MG63 (cell line): ENCODE results near the gene SLC12A8. TPM values are rescaled to one million over a fixed set of nuclear protein-coding genes. Genes with fewer than 3 reads are reported as not detected.
A peak's percentile ranks its signal among the peaks of the same experiment; 100 is the strongest.

Experiments
- DNase-seq: peaks from one replicate; pipeline ENCODE4 v3.0.0-alpha.2; 2020
- H3K27me3 ChIP-seq: fragments of 250-450 bp; sonication (Bioruptor Pico); 2 replicates; pipeline ENCODE4 v1.5.1; 2020; ENCODE audit warnings: mild to moderate bottlenecking, moderate library complexity
- H3K36me3 ChIP-seq: fragments of 250-450 bp; sonication (Bioruptor Pico); 2 replicates; pipeline ENCODE4 v1.5.1; 2020; ENCODE audit warnings: mild to moderate bottlenecking, moderate library complexity
- H3K4me3 ChIP-seq: fragments of 250-450 bp; sonication (Bioruptor Pico); 2 replicates; pipeline ENCODE4 v1.5.1; 2020; ENCODE audit warnings: mild to moderate bottlenecking, moderate library complexity
- H3K9me3 ChIP-seq: fragments of 250-450 bp; sonication (Bioruptor Pico); 2 replicates; pipeline ENCODE4 v1.5.1; 2020; ENCODE audit warnings: mild to moderate bottlenecking, moderate library complexity
- total RNA-seq: library from RNA; depleted of rRNA; stranded (reverse); fragments of >200 nt; shearing (Covaris generic); gene quantifications from 2 replicates; pipeline ENCODE4 v1.2.3, GENCODE V29; 2014; ENCODE audit warnings: low replicate concordance

Gene SLC12A8
- total RNA-seq, 1 experiment from 2014 or later, result 52.7 TPM

DNA sequence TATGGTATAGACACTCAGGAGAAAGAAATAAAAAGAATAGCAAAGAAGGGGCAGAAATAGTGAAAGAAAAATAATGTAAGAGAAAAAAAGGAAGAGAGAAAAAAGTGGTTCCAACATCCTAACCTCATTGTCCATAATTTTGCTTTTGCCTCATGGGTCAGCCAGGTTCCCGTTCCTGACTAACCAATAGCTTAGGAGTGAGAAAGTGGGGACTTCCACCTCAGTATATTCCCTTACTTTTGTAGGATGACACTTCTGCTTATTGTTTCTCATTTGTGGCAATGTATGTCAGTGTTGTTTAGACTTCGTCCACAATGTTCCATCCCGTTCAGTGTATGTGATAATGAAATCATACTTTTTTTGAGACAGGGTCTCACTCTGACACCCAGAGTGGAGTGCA, 9.3 kb upstream of the SLC12A8 start:
- H3K27me3 ChIP-seq, result no peaks in the 10 kb centered on the region
- H3K4me3 ChIP-seq, result no peak overlapping the region
- H3K36me3 ChIP-seq, result peaks cover 7% of the 10 kb centered on the region; the same call in 1 of the 2 replicates
- H3K9me3 ChIP-seq, result no peaks in the 10 kb centered on the region; the same call in 1 of the 2 replicates
- DNase-seq, result no peak

DNA sequence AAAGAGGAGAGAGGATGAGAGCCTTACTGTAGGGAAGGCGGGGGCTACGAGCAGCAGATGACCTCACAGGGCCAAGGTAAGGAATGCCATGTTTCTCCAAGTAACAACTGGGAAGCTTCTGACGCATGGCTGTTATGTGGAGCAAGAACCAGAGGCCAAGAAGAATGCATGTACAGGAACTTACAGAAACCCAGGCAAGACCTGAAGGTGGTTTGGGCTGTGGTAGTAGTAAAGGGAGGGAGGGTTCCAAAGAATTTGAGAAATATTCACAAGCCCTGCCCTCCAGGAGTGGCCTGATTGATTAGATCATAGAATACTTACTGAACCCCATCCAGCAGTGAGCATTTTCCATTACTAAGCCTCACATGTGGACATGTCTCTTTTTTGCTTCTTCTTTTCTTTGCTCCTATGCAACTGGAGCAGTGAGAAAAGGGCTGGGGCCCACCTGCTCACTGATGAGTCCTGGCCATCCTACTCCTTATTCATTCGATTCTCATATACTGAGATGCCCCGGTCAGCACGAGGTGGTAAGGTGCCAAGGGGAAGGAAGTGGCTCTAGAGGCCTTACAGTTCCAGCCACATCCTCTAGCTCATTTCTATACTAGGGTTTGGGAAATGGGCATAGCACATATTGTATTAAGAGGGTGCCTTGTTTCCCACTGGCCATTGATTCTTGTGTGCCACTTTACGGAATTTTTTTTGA, 8.3 kb upstream of the SLC12A8 start:
- H3K36me3 ChIP-seq, result peaks cover 7% of the 10 kb centered on the region; the same call in 1 of the 2 replicates
- no peaks in the 10 kb centered on the region for H3K27me3 ChIP-seq
- DNase-seq, result no peak
- H3K4me3 ChIP-seq, result no peak overlapping the region
- H3K9me3 ChIP-seq, result no peaks in the 10 kb centered on the region; the same call in 1 of the 2 replicates

DNA sequence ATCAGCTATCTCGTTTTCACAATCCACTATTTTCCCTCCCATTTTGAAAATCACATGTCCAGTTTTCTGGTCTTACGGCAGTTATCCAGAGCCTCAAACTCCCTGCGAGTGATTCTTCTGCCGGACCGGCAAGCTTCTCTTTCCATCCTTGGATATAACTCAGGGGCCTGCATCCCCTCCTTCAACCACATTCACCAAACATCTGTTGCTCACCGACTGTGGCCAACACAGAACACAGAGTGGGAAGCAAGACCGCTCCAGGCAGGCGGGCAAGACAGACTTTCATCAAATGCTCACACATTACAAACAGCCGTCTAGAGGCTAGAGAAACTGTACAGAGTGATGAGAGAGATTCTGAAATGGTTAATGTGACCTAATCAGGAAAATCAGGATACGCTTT, 7.6 kb upstream of the SLC12A8 start:
- Histone ChIP-seq H3K36me3 (peaks cover 6% of the 10 kb centered on the region; the same call in 1 of the 2 replicates), H3K4me3 (no peak overlapping the region), H3K27me3 (no peaks in the 10 kb centered on the region), H3K9me3 (no peaks in the 10 kb centered on the region; the same call in 1 of the 2 replicates)
- no peak for DNase-seq

DNA sequence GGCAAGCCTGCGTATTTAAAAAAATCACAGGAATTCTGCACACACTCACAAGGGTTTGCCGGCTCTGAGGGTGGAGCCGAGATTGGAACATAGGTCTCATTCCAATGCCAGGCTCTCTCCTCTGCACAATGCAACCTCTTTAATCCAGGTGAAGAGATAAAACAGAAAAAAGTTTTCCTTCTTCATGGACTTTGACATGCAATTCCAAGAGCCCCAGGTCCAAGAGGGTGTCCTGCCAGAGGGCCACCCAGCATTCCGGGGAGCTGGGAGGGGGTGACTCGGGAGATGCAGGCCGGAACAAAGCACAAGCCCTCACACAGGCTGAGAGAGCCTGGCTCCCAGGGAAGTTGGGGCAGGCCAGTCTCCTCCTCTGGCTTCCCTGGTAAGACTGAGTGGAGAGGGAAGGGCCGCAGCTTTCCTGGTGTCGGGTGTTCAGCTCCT, 6.7 kb upstream of the SLC12A8 start:
- DNase-seq, result no peak
- Histone ChIP-seq H3K4me3 (no peak overlapping the region), H3K27me3 (no peaks in the 10 kb centered on the region), H3K36me3 (peaks cover under 1% of the 10 kb centered on the region; the same call in 1 of the 2 replicates), H3K9me3 (no peaks in the 10 kb centered on the region; the same call in 1 of the 2 replicates)

DNA sequence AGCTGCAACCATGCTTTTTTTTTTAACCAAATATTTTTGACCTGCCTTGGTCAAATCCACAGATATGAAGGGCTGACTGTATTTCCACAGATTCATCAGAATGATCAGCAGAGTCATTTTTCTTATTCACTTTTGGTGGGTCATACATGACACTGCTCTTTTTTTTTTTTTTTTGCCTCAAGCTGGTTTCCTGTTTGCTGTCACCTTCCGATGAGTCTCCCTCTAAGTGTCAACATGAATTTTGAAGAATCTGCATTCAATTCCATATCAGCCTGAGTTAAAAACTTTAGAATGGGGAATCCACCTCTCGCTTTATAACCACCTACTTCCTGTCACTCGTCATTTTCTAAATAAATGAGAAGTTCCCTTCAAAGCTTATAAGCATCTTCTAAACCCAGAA, 2.2 kb upstream of the SLC12A8 start:
- H3K27me3 ChIP-seq, result no peaks in the 10 kb centered on the region
- no peaks in the 10 kb centered on the region for H3K36me3 ChIP-seq
- no peak overlapping the region for H3K4me3 ChIP-seq
- DNase-seq, result no peak
- H3K9me3 ChIP-seq, result no peaks in the 10 kb centered on the region

DNA sequence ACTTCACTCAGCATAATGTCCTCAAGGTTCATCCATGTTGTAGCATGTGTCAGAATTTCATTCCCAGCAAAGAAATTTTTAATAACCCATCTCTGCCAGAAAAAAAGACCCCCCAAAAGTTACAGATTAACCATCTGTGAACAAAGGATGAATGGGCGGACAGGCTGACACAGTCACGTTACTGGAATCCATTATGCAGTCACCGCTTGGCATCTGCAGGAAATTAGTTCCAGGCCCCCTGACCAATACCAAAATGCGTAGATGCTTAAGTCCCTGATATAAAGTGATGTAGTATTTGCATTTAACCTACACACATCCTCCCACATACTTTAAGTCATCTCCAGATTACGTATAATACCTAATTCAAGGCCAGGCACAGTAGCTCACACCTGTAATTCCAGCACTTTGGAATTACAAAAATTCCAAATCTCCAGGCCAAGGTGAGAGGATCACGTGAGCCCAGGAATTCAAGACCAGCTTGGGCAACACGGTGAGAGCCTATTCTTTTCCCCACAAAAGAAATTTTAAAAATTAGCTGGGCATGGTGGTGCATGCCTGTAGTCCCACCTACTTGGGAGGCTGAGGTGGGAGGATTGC, 1.5 kb upstream of the SLC12A8 start:
- no peaks in the 10 kb centered on the region for H3K36me3 ChIP-seq
- no peak overlapping the region for H3K4me3 ChIP-seq
- H3K9me3 ChIP-seq, result no peaks in the 10 kb centered on the region
- no peaks in the 10 kb centered on the region for H3K27me3 ChIP-seq
- DNase-seq, result no peak

DNA sequence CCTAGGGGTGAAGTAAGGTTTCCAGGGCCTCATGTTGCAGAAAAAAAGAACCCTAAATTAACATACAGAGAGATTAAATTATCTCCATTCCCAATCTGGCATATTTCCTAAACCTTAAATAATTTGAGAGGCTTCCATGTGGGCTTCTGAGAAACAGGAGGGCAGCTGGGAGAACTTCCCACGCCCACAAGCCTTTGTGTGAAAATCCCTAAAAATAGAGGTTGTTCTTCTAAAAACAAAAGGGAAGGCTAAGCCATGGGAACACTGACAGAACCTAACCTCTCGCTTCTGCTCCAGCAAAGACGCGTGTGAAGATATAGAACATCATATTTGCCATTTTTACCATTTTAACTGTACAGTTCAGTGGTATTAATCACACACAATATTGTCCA, 812 bp upstream of the SLC12A8 start:
- no peaks in the 10 kb centered on the region for H3K9me3 ChIP-seq
- no peaks in the 10 kb centered on the region for H3K36me3 ChIP-seq
- DNase-seq, result no peak

DNA sequence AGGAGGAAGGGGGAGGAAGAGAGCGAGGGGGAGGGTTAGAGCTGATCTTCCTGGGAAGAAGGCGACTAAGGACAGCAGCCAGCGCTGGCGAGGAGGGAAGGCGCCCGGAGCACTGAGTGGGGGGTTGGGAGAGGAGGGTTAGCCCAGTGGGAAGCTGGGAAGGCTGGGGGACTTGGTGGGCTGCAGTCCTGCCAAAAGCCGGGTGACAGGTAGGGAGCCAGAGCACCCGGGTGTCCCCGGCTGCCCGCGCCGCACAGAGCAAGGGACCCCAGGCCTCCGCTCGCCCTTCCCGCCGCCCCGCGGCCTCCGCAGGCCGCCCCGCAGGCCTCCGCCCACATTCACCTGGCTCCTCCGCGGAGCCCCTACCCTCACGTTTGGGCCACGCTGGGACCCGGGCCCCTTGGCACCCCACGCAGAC, 448 bp downstream of the SLC12A8 start:
- no peak for DNase-seq
- Histone ChIP-seq H3K27me3 (no peaks in the 10 kb centered on the region), H3K4me3 (no peak overlapping the region), H3K9me3 (no peaks in the 10 kb centered on the region), H3K36me3 (no peaks in the 10 kb centered on the region)

More for the DNA sequence above, 812 bp upstream of the SLC12A8 start:
- Histone ChIP-seq H3K4me3 (no peak overlapping the region), H3K27me3 (no peaks in the 10 kb centered on the region)

DNA sequence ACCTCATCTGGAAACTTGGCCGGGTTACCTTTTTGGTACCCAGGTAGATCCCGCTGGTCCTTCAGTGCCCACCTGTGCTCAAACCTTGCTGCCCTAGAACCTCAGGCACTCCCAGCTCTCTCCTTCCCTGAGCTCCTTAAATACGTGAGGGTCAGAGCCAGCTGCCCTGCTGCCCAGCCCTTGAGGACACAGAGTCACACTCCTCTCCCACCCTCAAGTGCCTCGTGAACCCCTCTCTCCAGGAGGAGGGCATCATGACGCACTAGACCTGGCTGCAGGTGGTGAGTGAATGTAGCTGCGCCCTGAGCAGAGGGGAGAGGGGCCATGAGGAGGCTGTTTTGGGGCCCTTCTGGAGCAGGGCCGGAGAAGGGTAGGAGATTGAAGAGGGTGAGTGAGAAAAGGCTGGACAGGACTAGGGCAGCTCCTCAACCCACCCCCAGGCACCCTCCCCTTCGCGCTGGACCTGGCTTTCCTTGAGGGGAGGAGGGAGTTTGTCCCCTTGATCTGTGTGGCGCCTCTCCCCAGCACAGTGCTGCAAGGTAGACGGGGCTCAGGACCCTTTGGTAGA, 941 bp downstream of the SLC12A8 start:
- DNase-seq, result no peak
- H3K27me3 ChIP-seq, result no peaks in the 10 kb centered on the region
- no peaks in the 10 kb centered on the region for H3K36me3 ChIP-seq
- H3K9me3 ChIP-seq, result no peaks in the 10 kb centered on the region
- H3K4me3 ChIP-seq, result no peak overlapping the region

DNA sequence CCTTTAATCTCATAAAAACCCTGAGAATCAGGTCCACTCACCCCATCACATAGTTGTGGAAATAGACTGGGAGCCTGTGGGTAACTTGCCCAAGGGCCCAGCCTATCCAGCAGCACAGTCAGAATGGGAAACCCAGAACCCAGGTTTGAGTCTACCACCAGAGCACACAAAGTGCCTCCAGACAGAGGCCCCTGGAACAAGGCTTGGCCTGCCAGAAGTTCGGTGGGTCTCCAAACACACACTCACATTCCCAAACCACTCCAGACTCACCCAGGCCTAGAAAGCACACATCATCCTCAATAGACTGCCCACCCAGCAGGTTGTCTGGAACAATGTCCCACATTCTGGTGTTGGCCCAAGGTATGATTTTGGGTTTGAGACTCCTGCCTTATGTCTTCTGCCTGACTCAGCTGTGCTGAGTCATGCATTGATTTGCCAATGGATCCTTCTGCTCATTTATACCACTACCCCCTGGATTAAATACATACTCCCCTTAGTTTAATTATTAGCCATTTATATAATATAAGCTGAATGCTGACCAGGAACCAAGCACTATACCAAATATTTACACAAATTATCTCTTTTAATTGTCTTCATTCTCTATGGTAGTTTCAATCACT, 4.5 kb downstream of the SLC12A8 start:
- Histone ChIP-seq H3K9me3 (no peaks in the 10 kb centered on the region), H3K27me3 (no peaks in the 10 kb centered on the region), H3K4me3 (no peak overlapping the region), H3K36me3 (no peaks in the 10 kb centered on the region)
- DNase-seq, result peak; percentile 37

DNA sequence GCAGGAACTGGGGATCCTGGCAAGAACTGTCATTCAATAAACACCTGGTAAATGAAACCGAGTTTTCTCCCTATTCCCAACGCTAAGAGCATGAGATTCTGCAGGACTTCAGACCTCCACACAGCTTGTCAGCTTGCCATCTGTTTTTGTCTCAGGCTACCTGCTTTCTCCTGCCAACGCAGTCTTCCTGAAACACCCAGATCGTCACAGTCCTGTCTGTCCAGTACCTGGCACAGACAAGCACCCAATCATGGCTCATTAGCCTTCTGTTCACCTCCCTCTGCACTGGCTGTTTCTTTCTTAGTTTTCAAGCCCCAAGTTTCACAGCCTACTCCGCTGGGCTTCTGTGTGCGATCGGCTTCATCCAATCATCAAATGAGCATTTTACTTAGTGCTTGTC, 5.0 kb downstream of the SLC12A8 start:
- DNase-seq, result no peak
- no peaks in the 10 kb centered on the region for H3K27me3 ChIP-seq
- no peak overlapping the region for H3K4me3 ChIP-seq
- no peaks in the 10 kb centered on the region for H3K36me3 ChIP-seq
- H3K9me3 ChIP-seq, result 0 out of 2 replicates have a peak, but pooled peaks cover 2% of the 10 kb centered on the region

DNA sequence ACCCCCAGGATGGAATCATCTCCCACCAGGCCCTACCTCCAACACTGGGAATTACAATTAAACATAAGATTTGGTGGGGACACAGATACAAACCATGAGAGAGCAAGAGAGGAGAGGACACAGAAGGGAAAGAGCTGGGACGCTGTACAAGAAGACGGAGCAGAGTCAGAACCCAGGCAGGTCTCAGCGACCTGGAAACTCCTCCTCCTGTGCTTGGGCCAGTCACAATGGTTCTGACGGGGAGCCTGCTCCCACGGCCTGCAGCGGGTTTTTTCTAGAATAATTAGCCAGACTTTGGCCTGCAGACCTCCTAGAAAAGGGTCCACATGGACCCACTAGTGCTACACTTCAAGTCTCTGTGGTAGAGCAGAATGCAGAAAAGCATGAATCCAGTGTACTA, 5.6 kb downstream of the SLC12A8 start:
- 0 out of 2 replicates have a peak, but pooled peaks cover 2% of the 10 kb centered on the region for H3K9me3 ChIP-seq
- H3K27me3 ChIP-seq, result no peaks in the 10 kb centered on the region
- DNase-seq, result no peak

DNA sequence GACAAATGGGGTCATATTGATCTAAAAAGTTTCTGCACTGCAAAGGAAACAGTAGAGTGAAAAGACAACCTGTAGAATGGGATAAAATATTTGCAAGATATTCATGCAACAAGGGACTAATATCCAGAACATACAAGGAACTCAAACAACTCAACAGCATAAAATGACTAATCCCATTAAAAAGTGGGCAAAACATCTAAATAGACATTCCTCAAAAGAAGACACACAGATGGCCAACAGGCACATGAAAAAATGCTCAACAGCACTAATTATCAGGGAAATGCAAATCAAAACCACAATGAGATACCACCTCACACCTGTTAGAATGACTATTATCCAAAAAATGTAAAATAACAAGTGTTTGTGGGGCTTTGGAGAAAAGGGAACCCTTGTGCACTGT, 8.8 kb downstream of the SLC12A8 start:
- H3K9me3 ChIP-seq, result 0 out of 2 replicates have a peak, but pooled peaks cover 2% of the 10 kb centered on the region
- no peaks in the 10 kb centered on the region for H3K27me3 ChIP-seq
- H3K4me3 ChIP-seq, result no peak overlapping the region
- no peak for DNase-seq
- H3K36me3 ChIP-seq, result no peaks in the 10 kb centered on the region

More for the DNA sequence above, 5.6 kb downstream of the SLC12A8 start:
- Histone ChIP-seq H3K4me3 (no peak overlapping the region), H3K36me3 (no peaks in the 10 kb centered on the region)

DNA sequence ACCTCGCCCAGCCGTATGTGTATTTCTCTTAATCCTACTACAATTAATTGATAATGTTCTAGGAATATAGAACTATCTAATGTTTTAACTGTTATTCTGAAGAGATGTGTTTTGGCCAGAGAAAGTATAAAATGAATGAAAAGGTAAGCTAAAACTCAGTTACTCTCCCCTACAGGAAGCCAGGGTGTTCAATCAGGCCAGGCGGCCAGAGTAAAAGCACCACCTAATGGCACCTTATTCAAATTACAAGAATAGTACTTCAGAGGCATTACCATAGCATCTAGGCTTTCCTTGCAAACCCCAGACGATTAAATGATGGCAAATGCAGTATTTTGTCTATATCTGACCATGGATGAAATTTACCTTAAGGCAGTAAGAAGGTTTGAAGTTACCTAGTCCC, 10.4 kb downstream of the SLC12A8 start:
- H3K4me3 ChIP-seq, result no peak overlapping the region
- H3K9me3 ChIP-seq, result 0 out of 2 replicates have a peak, but pooled peaks cover 2% of the 10 kb centered on the region
- no peaks in the 10 kb centered on the region for H3K27me3 ChIP-seq
- H3K36me3 ChIP-seq, result no peaks in the 10 kb centered on the region
- no peak for DNase-seq

DNA sequence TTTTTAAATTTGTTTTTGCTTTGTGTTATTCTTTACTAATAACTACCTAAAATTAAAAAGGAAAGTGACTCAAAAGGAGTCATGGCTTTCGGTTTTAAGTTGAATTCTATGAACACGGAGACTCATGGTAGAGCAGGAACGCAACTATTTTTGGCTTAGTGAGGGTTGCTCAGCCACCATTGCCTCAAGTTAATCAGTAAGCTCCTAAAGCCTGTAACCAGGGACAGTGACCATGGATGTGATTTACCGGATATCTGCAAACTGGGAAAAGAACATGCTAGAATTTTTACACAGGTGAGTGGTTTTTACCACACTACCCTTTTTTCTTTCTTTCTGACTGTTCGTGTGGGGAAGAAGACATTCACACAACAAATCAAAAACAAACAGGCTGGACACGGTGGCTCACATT, 11.8 kb downstream of the SLC12A8 start:
- DNase-seq, result no peak
- Histone ChIP-seq H3K27me3 (no peaks in the 10 kb centered on the region; the same call in 1 of the 2 replicates), H3K4me3 (no peak overlapping the region), H3K36me3 (no peaks in the 10 kb centered on the region), H3K9me3 (0 out of 2 replicates have a peak, but pooled peaks cover 2% of the 10 kb centered on the region)

DNA sequence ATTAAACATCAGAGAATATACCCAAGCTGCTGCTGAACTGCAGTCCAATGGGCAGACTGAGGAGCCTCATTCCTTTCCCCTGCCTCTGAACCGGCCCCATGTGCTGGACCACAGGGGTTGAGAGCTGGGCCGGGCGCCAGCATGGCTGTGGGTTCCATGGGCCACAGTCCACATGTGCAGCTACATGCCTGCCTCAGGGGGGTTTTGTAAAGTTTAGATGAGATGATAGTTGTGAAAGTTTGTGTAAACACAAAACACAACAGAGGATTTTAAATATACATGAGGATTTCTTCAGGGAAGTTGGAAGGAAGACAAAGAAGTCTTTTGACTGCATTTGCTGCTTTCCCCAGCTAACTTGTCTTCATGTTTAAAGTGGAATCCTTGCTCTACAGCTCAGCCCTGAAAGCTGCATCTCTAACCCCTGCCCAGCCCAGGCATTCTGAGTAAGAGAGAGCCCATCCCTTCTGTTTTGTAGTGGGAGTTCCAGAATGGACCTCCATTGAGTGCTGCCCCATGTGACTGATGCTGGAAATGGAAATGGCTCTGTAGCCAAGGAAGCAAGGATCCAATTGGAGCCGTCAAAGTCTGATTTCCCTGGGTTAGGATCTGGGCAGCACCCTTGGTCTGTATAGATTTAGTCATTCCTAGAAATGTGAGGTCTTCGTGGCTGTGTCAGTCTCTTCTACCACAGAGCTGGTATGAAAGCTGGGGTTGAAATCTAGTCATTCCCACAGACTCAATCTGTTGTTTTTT, 17.5 kb downstream of the SLC12A8 start:
- peak; percentile 54 for DNase-seq
- Histone ChIP-seq H3K36me3 (no peaks in the 10 kb centered on the region), H3K4me3 (no peak overlapping the region), H3K27me3 (no peaks in the 10 kb centered on the region; the same call in 1 of the 2 replicates), H3K9me3 (no peaks in the 10 kb centered on the region)
